GM19467 (cell line): ENCODE results near the gene POGLUT2.

Source experiments
- ATAC-seq: cut with Tn5 transposase; IDR thresholded peaks from one replicate; pipeline ENCODE4 v1.9.1; 2021; ENCODE audit warnings: mild to moderate bottlenecking, moderate library complexity; ENCODE audit not compliant: unreplicated experiment

POGLUT2 gene

GRCh38 chr13:102798581-102799425 is at the start of gene POGLUT2, which contains the start of gene BIVM:
Gene POGLUT2, minus strand, starts transcription at chr13:102798976. Its CDS starts 306 bp downstream, at chr13:102798670.
Gene BIVM, plus strand, starts transcription at chr13:102799119. Its CDS starts 8,149 bp downstream, at chr13:102807268.
- ATAC-seq = peak; percentile 81

GRCh38 chr13:102847272-102848234 is 48.8 kb upstream of the POGLUT2 start:
- no peak for ATAC-seq

GRCh38 chr13:102846261-102847015 is 47.7 kb upstream of the POGLUT2 start:
- peak; percentile 35 for ATAC-seq

GRCh38 chr13:102845630-102846260 is 47.0 kb upstream of the POGLUT2 start, which contains the start of gene ERCC5:
Gene ERCC5, plus strand, starts transcription at chr13:102846032. Its CDS starts 235 bp downstream, at chr13:102846267.
- ATAC-seq = peak; percentile 76

GRCh38 chr13:102845289-102845629 is 46.5 kb upstream of the POGLUT2 start:
- ATAC-seq = peak; percentile 19

GRCh38 chr13:102839462-102839861 is 40.7 kb upstream of the POGLUT2 start:
- ATAC-seq = no peak

GRCh38 chr13:102838982-102839381 is 40.2 kb upstream of the POGLUT2 start:
- no peak for ATAC-seq

GRCh38 chr13:102838273-102838672 is 39.5 kb upstream of the POGLUT2 start:
- ATAC-seq = no peak

- no peak for ATAC-seq
These were observed 37.7 kb upstream of the POGLUT2 start for GRCh38 chr13:102836471-102836870.

- ATAC-seq = no peak
These were observed 31.9 kb upstream of the POGLUT2 start for GRCh38 chr13:102830646-102831045.

GRCh38 chr13:102825921-102826706 is 27.3 kb upstream of the POGLUT2 start:
- no peak for ATAC-seq

- no peak for ATAC-seq
These were observed 26.6 kb upstream of the POGLUT2 start for GRCh38 chr13:102825400-102825799.

GRCh38 chr13:102817907-102818306 is 19.1 kb upstream of the POGLUT2 start:
- ATAC-seq = no peak

GRCh38 chr13:102817241-102817640 is 18.5 kb upstream of the POGLUT2 start:
- ATAC-seq = no peak

GRCh38 chr13:102816708-102817107 is 17.9 kb upstream of the POGLUT2 start:
- no peak for ATAC-seq

GRCh38 chr13:102815788-102816187 is 17.0 kb upstream of the POGLUT2 start:
- no peak for ATAC-seq

GRCh38 chr13:102814793-102815192 is 16.0 kb upstream of the POGLUT2 start:
- ATAC-seq = no peak

- ATAC-seq = no peak
These were observed 15.3 kb upstream of the POGLUT2 start for GRCh38 chr13:102814025-102814607.
